HG02840 (cell line): ENCODE results near the gene ADGRB2.

Source experiments
- ATAC-seq: cut with Tn5 transposase; IDR thresholded peaks from one replicate; pipeline ENCODE4 v1.9.1; 2021; ENCODE audit warnings: mild to moderate bottlenecking, moderate library complexity, moderate number of reproducible peaks; ENCODE audit not compliant: unreplicated experiment, low FRiP score

Gene ADGRB2, protein sequence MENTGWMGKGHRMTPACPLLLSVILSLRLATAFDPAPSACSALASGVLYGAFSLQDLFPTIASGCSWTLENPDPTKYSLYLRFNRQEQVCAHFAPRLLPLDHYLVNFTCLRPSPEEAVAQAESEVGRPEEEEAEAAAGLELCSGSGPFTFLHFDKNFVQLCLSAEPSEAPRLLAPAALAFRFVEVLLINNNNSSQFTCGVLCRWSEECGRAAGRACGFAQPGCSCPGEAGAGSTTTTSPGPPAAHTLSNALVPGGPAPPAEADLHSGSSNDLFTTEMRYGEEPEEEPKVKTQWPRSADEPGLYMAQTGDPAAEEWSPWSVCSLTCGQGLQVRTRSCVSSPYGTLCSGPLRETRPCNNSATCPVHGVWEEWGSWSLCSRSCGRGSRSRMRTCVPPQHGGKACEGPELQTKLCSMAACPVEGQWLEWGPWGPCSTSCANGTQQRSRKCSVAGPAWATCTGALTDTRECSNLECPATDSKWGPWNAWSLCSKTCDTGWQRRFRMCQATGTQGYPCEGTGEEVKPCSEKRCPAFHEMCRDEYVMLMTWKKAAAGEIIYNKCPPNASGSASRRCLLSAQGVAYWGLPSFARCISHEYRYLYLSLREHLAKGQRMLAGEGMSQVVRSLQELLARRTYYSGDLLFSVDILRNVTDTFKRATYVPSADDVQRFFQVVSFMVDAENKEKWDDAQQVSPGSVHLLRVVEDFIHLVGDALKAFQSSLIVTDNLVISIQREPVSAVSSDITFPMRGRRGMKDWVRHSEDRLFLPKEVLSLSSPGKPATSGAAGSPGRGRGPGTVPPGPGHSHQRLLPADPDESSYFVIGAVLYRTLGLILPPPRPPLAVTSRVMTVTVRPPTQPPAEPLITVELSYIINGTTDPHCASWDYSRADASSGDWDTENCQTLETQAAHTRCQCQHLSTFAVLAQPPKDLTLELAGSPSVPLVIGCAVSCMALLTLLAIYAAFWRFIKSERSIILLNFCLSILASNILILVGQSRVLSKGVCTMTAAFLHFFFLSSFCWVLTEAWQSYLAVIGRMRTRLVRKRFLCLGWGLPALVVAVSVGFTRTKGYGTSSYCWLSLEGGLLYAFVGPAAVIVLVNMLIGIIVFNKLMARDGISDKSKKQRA (N-terminal part only)

DNA sequence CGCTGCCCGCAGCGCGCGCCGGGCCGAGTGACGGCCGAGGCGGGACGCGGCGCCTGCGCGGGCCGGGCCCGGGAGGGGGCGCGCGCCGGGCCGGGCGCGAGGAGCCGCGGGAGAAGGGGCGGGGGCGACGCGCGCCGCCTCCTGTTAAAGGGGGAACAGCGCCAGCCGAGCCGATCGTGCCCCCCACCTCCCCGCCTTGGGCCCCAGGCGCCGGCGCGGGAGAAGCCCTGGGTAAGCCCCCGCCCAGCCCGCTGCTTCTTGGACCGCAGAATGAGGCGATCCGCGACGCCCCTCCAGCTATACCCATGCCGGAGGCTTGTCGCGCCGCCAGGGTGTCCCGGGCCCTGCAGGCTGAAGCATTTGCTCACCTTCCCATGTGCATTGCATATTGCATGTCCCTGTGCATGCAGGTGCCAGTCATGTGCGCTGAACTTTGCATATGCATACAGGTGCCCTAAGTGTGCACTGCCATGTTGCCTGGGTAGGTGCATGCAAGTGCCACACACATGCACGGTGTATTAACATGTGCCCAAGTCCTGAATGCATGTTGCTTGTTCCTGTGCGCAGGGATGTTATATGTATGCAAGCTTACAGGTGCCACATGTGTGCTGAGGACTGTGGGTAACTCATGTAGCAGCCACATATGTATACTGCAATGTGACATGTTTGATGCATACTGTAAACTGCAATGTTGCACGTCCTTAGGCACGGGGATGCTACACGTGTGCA is at the start of gene ADGRB2:
TSS of gene ADGRB2 (minus strand) at position 29 of the 729 bp plus-strand sequence. CDS start 7,119 bp downstream, outside the sequence.
- ATAC-seq: no peak

DNA sequence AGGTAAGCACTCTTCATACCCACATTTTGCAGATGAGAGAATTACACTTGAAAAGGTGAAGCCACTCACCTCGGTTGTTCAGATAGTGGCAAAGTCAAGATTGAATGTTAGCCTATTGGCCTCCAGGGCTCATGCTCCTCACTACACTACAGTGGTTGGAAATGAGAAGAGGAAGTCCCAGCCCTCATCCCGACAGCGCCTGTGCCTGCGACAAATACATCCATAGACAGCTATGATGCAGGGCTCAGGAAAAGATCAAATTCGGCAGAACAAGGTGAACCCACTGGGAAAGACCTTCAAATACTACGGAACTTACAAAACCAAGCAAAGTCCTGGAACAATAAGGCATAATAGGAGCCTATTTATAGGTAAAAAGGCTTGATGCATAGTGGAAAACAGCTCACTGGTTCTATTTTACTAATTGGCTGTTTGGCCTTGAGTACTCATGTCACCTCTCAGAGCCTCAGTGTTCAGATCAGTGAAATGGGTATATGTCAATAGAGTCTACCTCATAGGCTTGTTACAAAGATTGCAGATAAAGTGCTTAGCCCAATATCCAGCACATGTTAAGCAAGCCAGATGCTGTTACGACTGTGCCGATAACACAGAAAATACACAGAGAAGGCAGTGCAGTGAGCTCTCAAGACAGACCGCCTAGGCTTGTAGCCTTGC is 48.2 kb upstream of the ADGRB2 start:
- no peak for ATAC-seq

DNA sequence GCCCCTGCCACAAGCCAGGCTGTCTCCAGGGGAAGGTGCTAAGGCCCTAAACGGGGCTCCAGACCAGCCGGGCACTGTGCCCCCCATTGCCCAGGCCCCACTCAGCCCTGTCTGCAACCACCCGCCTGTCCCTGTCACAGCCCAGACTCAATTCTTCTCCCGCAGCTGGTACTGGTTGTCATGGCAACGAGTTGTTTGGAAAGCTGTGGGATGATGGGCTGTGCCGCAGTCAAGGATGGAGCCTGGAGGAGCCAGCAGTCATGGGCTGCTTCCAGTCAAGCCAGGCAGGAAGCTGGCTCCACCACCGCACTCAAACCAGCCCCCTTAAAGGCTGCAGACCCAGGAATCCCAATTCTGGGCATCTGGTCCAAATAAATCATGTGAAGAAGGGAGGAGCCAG is 47.5 kb upstream of the ADGRB2 start:
- ATAC-seq: no peak

DNA sequence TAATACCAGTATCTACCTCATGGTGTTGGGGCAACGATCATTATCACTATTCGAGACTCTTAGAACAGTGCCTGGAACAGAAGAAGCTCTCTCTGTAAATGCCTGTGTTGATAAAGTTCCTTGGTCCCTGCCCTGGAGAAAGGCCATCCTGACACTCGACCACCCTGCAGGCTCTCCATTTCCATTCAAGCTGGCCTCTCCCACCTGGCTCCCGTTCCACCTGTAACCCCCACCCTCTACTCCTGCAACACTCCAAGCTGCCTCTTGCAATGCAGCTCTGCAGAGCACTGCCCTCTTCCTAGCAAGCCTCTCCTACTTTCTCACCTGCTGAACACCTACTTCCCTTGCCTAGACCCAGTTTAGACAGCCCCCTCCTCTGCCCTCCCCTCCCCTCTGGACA is 45.6 kb upstream of the ADGRB2 start:
- ATAC-seq: no peak

DNA sequence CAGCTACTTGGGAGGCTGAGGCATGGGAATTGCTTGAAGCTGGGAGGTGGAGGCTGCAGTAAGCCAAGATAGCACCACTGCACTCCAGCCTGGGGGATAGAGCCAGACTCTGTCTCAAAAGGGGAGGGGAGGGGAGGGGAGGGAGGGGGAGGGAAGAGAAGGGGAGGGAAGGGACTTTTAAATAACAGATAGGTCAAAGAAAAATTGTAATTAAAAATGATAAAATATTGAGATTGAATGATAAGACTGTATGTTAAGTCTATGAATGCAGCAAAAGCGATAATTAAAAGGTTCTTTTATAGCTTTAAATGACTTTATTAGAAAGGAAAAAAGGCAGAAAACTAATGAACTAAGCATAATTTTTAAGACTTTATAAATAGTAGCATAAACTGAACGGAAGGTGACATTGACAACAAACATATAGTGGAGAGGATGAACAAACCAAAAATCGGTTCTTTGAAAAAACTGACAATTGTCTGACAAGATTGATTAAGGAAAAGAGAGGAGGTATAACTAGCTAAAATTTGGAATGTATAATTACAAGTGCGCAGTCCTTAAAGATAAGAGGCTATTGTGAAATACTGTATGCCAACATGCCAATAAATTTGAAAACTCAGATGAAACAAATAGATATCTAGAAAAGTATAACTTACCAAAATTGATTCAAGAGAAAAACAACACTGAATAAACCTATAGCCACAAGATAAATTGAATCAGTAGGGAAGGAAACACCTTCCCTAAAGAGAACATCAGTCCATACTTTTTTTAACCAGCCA is 43.3 kb upstream of the ADGRB2 start:
- no peak for ATAC-seq

DNA sequence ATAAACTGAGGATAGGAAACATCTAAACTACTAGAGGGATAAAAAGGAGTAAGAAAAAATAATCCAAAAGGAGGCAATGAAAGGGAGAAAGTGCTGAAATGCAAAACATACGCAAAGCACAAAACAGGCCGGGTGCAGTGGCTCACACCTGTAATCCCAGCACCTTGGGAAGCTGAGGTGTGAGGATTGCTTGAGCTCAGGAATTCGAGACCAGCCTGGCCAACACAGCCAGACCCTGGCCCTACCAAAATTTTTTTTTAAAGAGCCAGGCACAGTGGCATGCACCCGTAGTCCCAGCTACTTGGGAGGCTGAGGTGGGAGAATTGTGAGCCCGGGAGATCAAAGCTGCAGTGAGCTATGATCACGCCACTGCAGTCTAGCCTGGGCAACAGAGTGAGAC is 41.2 kb upstream of the ADGRB2 start:
- ATAC-seq: no peak

DNA sequence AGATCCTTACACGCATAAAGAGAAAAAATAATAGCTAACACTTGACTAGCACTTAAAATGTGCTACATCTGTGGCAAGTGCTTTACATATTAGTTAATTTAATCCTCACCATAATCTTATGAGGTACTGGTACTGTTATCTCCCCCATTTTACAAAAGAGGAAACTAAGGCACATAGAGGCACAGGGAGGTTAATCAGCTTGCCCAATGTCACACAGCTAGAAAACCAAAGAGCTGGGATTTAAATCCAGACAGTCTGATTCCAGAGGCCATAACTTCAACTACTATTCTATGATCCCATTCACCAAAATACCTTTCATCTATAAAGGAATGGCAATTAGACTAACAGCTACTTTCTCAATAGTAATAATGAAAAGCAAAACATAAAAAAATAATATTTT is 40.0 kb upstream of the ADGRB2 start:
- no peak for ATAC-seq

DNA sequence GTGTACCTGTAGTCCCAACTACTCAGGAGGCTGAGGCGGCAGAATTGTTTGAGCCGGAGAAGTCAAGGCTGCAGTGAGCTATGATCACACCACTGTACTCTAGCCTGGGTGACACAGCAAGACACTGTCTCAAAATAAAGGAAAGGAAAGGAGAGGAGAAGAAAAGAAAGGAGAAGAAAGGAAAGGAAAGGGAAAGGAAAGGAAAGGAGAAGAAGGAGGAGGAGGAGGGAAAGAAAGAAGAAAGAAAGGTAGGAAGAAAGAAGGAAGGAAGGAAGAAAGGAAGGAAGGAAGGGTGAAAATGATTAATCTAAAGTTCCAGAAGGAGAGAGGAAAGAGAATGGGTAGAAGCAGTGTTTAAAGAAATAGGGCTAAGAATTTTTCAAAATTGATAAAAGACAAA is 39.5 kb upstream of the ADGRB2 start:
- ATAC-seq: no peak

DNA sequence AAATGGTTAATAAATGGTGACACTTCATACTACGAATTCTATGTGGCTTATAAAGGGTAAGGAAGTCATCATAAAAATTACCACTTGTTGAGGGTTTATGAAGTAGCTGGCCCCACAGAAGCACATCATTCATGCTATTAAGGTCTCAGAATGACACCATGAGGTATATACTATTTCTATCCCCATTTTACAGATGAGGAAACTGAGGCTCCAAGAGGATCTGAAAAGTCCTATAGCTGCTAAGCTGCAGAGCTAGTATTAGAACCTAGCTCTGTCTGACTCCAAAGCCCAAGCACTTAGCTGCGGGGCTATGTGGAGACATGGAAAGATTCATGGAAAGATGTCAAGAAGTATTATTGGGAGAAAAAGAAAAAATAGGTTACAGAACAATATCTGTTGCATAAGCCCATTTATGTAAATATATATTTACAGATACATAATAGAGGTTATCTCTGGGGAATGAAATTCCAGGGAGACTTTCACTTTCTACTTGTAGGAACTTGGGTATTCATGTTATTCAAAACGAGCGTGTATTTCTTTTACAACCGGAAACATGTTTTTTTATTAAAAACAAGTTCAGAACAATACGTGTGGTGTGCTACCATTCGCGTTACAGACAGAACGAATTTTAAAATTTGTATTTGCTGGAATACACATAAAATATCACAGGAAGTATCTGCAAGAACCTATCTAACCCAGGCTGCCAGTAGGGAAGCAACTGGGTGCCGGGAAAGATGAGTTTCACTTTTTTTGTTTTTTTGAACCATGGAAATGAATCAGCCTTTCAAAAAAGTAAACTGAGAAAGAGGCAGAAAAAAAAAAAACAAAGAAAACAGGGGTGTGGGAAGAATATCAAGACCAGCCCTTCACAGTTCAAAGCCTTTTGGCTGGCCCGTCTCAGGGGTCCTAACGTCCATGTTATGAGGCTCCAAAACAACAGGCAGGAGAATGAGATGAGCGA is 38.3 kb upstream of the ADGRB2 start:
- ATAC-seq: no peak

DNA sequence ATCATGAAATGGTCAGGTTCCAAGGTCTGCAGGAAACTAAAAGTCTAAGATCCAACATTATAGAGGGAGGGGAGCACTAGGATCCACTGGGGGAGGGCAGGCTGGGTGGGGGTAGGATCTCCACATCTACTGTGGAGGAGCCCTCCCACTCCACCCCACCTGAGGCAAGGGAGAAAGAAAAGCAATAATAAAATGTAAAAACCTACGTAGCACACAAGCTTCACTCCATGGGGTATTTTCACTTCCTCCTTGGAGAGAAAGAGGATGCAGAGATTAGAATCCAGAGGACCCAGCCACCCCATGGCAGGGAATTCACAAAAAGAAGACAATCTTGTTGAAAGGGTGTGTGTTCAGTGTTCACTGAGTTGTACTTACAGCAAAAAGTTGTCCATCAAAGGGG is 37.3 kb upstream of the ADGRB2 start:
- ATAC-seq: no peak

DNA sequence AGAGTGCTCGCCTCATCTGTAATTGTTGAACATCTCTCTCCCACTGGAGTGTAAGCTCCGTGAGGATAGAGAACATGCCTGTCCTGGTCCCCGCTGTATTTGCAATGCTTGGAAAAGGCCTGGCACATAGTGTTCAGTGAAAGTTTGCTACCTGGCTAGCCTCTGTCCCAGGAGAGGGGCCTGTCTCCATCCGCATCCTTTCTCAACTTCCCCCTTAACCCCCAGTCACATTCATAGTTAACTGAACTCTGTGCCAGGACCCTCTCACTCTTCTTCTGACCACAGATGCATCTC is 36.5 kb upstream of the ADGRB2 start:
- ATAC-seq: no peak

DNA sequence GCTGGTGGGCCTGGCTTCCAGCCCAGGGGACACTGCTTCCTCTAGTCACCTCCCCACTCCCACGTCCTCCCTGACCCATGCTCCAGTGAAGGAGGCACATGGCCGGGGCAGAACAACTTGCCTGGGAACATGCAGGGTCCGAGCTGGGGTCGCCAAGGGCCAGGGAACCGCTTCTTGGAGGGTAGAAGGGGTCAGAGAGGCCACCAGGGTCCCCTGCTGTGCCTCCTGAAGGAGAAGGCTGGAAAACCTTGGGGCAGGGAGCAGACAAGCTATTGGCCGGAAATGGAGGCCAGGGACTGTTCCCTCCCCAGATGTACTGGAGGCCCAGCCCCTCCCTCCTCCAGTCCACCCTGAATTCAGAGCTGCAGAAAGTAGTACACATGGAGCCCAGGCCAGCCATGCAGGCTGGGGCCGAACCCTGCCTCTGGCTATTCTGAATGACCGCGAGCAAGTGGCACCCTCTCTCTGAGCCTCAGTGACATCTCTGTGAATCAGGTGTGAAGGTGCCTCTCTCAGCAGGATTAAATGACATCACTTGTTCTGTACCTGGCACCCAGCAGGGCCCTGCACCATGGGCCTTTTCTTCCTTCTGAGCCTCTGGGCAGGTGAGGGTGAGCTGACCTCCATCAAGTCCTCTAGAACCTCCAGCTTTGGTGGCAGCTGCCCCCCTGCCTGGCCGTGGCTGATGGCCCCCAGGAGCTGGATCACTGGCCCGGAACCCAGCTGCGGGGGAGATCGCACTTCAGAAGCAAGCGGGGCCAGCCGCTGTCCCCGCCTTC is 35.9 kb upstream of the ADGRB2 start:
- ATAC-seq: no peak

DNA sequence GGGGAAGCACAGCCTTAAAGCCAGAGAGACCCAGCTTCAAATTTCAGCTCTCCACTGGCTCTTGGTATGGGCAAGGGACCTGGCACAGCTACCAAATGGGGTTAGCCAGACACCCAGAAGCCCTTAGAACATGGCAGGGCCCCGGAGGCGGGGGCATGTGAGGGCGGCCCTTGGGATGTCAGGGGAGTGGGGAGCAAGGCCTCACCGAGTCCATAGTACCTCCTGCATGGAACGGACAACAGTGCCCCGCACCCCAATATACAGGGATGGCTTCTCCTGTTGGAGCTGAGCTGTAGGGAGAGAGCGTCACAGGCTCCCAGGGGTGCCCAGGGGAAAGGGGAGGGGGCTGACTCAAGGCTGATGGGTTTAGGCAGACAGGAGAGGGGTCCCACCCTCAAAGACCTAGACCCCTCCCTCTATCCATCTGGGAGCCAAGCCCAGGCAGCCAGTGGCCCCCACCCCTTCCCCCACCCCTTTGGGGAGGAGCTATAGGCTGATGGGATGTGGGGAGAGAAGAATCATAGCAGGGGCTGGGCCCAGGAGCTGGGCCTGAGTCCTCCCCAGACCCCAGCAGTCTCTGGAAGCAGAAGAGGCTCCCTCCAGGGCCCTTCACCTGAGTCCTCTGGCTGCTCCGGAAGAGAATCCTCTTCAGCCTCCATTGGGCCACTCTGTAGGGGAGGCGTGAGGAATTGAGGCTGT is 35.2 kb upstream of the ADGRB2 start:
- no peak for ATAC-seq

DNA sequence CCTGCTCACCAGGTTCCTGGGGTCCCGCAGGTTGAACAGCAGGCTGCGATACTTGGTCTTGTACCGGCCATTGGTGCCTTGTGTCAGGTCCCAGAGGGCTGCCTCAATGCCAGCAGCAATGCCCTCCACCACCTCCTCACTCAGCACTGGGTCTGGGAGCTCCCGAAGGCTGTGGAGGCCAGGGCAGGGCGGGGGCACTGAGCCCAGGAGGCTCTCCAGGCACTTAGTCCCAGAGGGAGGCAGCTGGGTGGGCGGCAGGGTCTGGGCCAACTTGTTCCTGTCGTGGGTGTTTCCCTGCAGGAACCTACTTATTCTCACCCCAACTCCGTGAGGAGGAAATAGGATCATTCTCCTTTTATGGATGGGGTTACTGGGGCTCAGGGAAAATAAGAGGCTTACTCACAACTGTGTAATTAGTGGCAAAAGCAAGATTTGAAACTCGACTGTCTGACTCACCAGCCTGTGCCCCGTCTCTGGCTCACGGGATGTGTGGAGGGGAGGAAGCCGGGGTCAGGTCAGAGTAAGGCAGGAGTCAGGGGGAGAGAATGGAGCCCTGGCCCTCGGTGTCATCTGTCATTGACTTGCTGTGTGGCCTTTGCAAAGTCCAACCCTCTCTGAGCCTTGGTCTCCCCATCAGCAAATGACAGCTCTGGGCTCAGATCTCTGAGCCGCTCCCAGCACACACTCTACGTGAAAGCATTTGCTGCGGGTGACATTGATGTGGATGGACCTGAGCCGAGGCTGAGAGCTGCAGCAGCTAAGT is 34.5 kb upstream of the ADGRB2 start:
- no peak for ATAC-seq

DNA sequence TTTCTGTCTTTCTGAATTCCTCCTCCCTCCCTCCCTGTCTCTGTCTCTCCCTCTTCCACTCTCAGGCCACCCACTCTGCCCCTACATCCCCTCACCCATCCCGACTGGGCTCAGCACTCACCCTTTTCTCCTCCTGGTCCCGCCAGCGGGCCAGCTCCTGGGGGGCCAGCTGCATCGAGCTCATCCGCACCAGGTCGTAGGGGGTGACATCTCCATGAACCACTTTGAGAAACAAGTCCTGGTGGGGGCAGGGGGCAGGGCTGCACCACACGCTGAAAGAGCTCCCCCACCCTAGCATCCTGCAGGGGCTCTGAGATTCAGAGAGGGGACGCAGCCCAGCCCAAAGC is 33.9 kb upstream of the ADGRB2 start:
- no peak for ATAC-seq

DNA sequence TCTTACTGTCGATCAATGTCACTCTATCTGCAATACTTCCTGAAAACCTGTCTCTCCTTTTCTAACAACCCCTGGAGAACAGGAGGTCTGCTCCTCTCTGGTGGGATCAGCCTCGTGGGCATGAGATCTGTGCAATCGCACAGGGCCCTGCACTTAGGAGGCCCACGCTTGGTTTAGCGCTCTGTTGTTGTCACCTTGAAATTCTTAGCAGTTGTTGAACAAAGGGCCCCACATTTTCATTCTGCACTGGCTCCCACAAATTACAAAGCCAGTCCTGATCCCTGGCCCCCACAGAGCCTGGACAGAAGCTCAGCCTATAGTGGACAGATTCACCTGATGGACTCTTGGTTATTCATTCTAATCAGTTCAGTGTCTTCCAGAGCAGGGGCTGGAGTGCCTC is 33.1 kb upstream of the ADGRB2 start:
- ATAC-seq: no peak
